ENCODE data around the gene CSTPP1. TPM values are rescaled to one million over a fixed set of nuclear protein-coding genes. Genes with fewer than 3 reads are reported as not detected.

CSTPP1 gene
- total and polyA plus RNA-seq, 2 of the 4 experiments (the other 2 are of a cell fraction): 22.0 to 35.7 TPM

DNA sequence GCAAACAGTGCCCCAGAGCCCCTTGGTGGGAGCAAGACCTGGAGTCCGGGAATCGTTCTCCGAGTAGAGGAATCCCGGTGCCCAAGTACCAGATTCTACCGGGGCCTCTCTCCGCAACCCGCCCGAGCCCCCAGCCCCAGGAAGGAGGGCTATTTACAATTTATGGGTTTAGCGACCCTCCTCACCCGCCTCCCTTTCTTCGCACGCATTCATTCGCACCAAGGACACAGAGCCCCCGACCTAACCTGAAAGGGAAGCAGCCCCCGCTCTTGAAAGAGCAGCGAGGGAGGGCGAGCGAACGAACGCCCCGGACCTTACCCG is 18.8 kb upstream of the CSTPP1 start:
- 0 out of 4 replicates have a peak overlapping the region, but pooled peaks of 1 of the 2 experiments have one; percentile 24 for H4K8ac ChIP-seq (ENCODE audit: low read depth in 2 of 2, low read length in 2 of 2)
- no peak overlapping the region for H3K18ac ChIP-seq (ENCODE audit: low read depth, low read length)
- no peak overlapping the region for H3K14ac ChIP-seq (replicated peaks; ENCODE audit: low read depth, low read length)
- peaks cover 9% of the 10 kb centered on the region for H3K4me1 ChIP-seq (ENCODE audit: control insufficient read depth, insufficient read depth, low read length)
- no peaks in the 10 kb centered on the region for H3K27me3 ChIP-seq (ENCODE audit: control insufficient read depth, insufficient read depth, low read length)
- 0% methylated on average over 5 of the region's 22 CpGs; no CpG with 5 or more reads in 1 of the 2 experiments for WGBS, 2 experiments (ENCODE audit: extremely low coverage in 2 of 2, insufficient read length in 1 of 2)
- no peak overlapping the region for H3K27ac ChIP-seq (ENCODE audit: insufficient read depth, low read length)
- CTCF ChIA-PET: interaction anchor here (2.1 kb wide), 1 partner anchor 235 kb away, joined by 18 read pairs; no protein-coding TSS in a partner anchor
- peak overlapping the region; percentile 60 for H2AFZ ChIP-seq (replicated peaks; ENCODE audit: low read length, poor library complexity)
- no peak overlapping the region for H2BK20ac ChIP-seq (ENCODE audit: low read depth, low read length)
- H3K4me3 ChIP-seq (ENCODE audit: insufficient read depth, low read depth, low read length): peak overlapping the region; percentile 59
- H2BK5ac ChIP-seq (ENCODE audit: low read depth, low read length, poor library complexity, severe bottlenecking): no peak overlapping the region
- H3K56ac ChIP-seq (ENCODE audit: extremely low read depth, insufficient read depth, low read length): no peak overlapping the region
- no TSS peak for BruUV-seq (replicated peaks)
- POLR2A ChIA-PET (ENCODE audit: unreplicated experiment): no interaction called here
- dilution Hi-C loops (cut with HindIII; ENCODE audit: low sequenced_read_pairs, unreplicated experiment) (no loop called here), intact Hi-C loops (cut with micrococcal nuclease) (no loop called here), in situ Hi-C loops (cut with MboI; ENCODE audit: low sequenced_read_pairs) (loop anchor here (10.0 kb wide), 1 partner anchor 237 kb away; no protein-coding TSS in a partner anchor)
- peaks cover 10% of the 10 kb centered on the region for H3K9me1 ChIP-seq (ENCODE audit: insufficient read depth, low read length)
- H2AK9ac ChIP-seq (replicated peaks; ENCODE audit: low read depth, low read length, poor library complexity): peak overlapping the region; percentile 84
- TF ChIP-seq SMC3 (IDR thresholded peaks at IDR 0.05; ENCODE audit: low read depth, low read length): no peak
- TF ChIP-seq CEBPB (IDR thresholded peaks at IDR 0.05; ENCODE audit: low read depth, low read length): no peak
- TF ChIP-seq RCOR1 (IDR thresholded peaks at IDR 0.05; ENCODE audit: insufficient replicate concordance, low read length): no peak
- TF ChIP-seq, protein P1, sequence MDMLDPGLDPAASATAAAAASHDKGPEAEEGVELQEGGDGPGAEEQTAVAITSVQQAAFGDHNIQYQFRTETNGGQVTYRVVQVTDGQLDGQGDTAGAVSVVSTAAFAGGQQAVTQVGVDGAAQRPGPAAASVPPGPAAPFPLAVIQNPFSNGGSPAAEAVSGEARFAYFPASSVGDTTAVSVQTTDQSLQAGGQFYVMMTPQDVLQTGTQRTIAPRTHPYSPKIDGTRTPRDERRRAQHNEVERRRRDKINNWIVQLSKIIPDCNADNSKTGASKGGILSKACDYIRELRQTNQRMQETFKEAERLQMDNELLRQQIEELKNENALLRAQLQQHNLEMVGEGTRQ (IDR thresholded peaks at IDR 0.05; ENCODE audit: low read depth, low read length): no peak
- no peak for TF ChIP-seq RAD21 (IDR thresholded peaks at IDR 0.05; ENCODE audit: low read length)
- TF ChIP-seq, protein P2, sequence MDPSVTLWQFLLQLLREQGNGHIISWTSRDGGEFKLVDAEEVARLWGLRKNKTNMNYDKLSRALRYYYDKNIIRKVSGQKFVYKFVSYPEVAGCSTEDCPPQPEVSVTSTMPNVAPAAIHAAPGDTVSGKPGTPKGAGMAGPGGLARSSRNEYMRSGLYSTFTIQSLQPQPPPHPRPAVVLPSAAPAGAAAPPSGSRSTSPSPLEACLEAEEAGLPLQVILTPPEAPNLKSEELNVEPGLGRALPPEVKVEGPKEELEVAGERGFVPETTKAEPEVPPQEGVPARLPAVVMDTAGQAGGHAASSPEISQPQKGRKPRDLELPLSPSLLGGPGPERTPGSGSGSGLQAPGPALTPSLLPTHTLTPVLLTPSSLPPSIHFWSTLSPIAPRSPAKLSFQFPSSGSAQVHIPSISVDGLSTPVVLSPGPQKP (IDR thresholded peaks at IDR 0.05; ENCODE audit: borderline replicate concordance, low read depth, low read length): no peak
- TF ChIP-seq MXI1 (IDR thresholded peaks at IDR 0.05; ENCODE audit: borderline replicate concordance, low read depth, low read length): no peak
- TF ChIP-seq RFX5 (IDR thresholded peaks at IDR 0.05; ENCODE audit: low read depth, low read length): no peak
- H3K9me3 ChIP-seq (ENCODE audit: control insufficient read depth, insufficient read depth, low read length): no peaks in the 10 kb centered on the region
- H3K4ac ChIP-seq (ENCODE audit: low read depth, low read length): no peak overlapping the region
- H3K79me1 ChIP-seq (ENCODE audit: low read depth in 1 of 2, low read length in 2 of 2): peaks cover 0 to 7% of the 10 kb centered on the region in 2 experiments; a peak in 2 of 4 replicates
- H2BK15ac ChIP-seq (ENCODE audit: low read depth, low read length): no peak overlapping the region
- ATAC-seq (ENCODE audit: low read depth) (no peak), DNase-seq (no peak)
- H4K5ac ChIP-seq (ENCODE audit: low read depth, low read length): no peak overlapping the region
- no peaks in the 10 kb centered on the region for H3K36me3 ChIP-seq (ENCODE audit: control insufficient read depth, insufficient read depth, low read length)
- peak overlapping the region; percentile 94; the same call in 1 of the 2 replicates for H3K23ac ChIP-seq (ENCODE audit: low read depth, low read length)
- peak overlapping the region; percentile 91 for H3K4me2 ChIP-seq (ENCODE audit: low read depth, low read length)
- peaks cover 8% of the 10 kb centered on the region; the same call in 1 of the 2 replicates for H4K20me1 ChIP-seq (ENCODE audit: insufficient read depth, low read length)
- no peak overlapping the region for H2AK5ac ChIP-seq (ENCODE audit: low read depth, low read length)
- no peak overlapping the region for H4K91ac ChIP-seq (ENCODE audit: insufficient read depth, low read depth, low read length)
- H2BK120ac ChIP-seq (ENCODE audit: low read depth, low read length): no peak overlapping the region
- peak overlapping the region; percentile 21; the same call in 1 of the 2 replicates for H3K9ac ChIP-seq (ENCODE audit: low read depth, low read length)
